Activated T-cell treated with anti-CD3 and anti-CD28 coated beads for 24 hours (primary cell): ENCODE data around the gene CASP10.
"Not testable (repeated sequence)": the region's sequence is repeated elsewhere in the genome, so short reads cannot be mapped to it uniquely, and the experiment has no call there.

Experiments
- DNase-seq: peaks from one replicate; pipeline ENCODE4 v3.0.0-alpha.2; 2020; ENCODE audit warnings: low read depth

Gene CASP10

GRCh38 chr2:201234663-201235135 lies 51.8 kb downstream of the CASP10 start:
- no peak for DNase-seq

GRCh38 chr2:201235860-201236811 lies 53.2 kb downstream of the CASP10 start:
- DNase-seq, result no peak

GRCh38 chr2:201237486-201238123 lies 54.7 kb downstream of the CASP10 start:
- no peak for DNase-seq

GRCh38 chr2:201239167-201239935 lies 56.4 kb downstream of the CASP10 start:
- not testable (repeated sequence) for DNase-seq

- DNase-seq, result no peak
Measured at GRCh38 chr2:201242571-201243277, 59.8 kb downstream of the CASP10 start.

GRCh38 chr2:201244829-201245228 lies 61.9 kb downstream of the CASP10 start:
- DNase-seq, result no peak

- no peak for DNase-seq
Measured at GRCh38 chr2:201246280-201246679, 63.3 kb downstream of the CASP10 start.

- no peak for DNase-seq
Measured at GRCh38 chr2:201248288-201248844, 65.4 kb downstream of the CASP10 start.

GRCh38 chr2:201249889-201250288 lies 66.9 kb downstream of the CASP10 start:
- no peak for DNase-seq

- no peak for DNase-seq
Measured at GRCh38 chr2:201250741-201251140, 67.8 kb downstream of the CASP10 start.

GRCh38 chr2:201254081-201254730 lies 71.3 kb downstream of the CASP10 start:
- DNase-seq, result no peak

GRCh38 chr2:201255408-201256033 lies 72.6 kb downstream of the CASP10 start:
- no peak for DNase-seq

- no peak for DNase-seq
Measured at GRCh38 chr2:201256082-201256481, 73.1 kb downstream of the CASP10 start.

GRCh38 chr2:201257381-201257955 lies 74.5 kb downstream of the CASP10 start:
- no peak for DNase-seq

GRCh38 chr2:201257956-201258665 lies 75.2 kb downstream of the CASP10 start:
- peak; percentile 81 for DNase-seq

GRCh38 chr2:201258666-201259615 lies 76.0 kb downstream of the CASP10 start:
- DNase-seq, result no peak

GRCh38 chr2:201260302-201260800 lies 77.4 kb downstream of the CASP10 start, which contains the start of gene CASP8:
Gene CASP8 (plus strand): TSS chr2:201260536. CDS start chr2:201266487, 5,951 bp downstream.
- DNase-seq, result peak; percentile 53

GRCh38 chr2:201261471-201261870 lies 78.5 kb downstream of the CASP10 start:
- no peak for DNase-seq
